ENCODE results near the gene MDFI.

Gene MDFI

GRCh38 chr6:41596807-41597206, 41.5 kb upstream of the MDFI start:
- no peak for TF ChIP-seq CTCF (IDR thresholded peaks at IDR 0.05; ENCODE audit: borderline replicate concordance, control extremely low read depth, extremely low read depth, insufficient read depth, missing control alignments)
- no peak for DNase-seq (ENCODE audit: low spot score)
- in situ Hi-C loops (cut with MboI; ENCODE audit: low sequenced_read_pairs, unreplicated experiment), result no loop called here

- in situ Hi-C loops (cut with MboI; ENCODE audit: low sequenced_read_pairs, unreplicated experiment), result no loop called here
- DNase-seq (ENCODE audit: low spot score), result no peak
- no peak for TF ChIP-seq CTCF (IDR thresholded peaks at IDR 0.05; ENCODE audit: borderline replicate concordance, control extremely low read depth, extremely low read depth, insufficient read depth, missing control alignments)
Observed at GRCh38 chr6:41597246-41598000, 40.8 kb upstream of the MDFI start.

GRCh38 chr6:41598670-41599014, 39.6 kb upstream of the MDFI start:
- TF ChIP-seq CTCF (IDR thresholded peaks at IDR 0.05; ENCODE audit: borderline replicate concordance, control extremely low read depth, extremely low read depth, insufficient read depth, missing control alignments), result no peak
- no peak for DNase-seq (ENCODE audit: low spot score)
- in situ Hi-C loops (cut with MboI; ENCODE audit: low sequenced_read_pairs, unreplicated experiment), result no loop called here

GRCh38 chr6:41599015-41599851, 39.0 kb upstream of the MDFI start:
- no peak for DNase-seq (ENCODE audit: low spot score)
- in situ Hi-C loops (cut with MboI; ENCODE audit: low sequenced_read_pairs, unreplicated experiment), result no loop called here
- no peak for TF ChIP-seq CTCF (IDR thresholded peaks at IDR 0.05; ENCODE audit: borderline replicate concordance, control extremely low read depth, extremely low read depth, insufficient read depth, missing control alignments)

- DNase-seq (ENCODE audit: low spot score), result no peak
- in situ Hi-C loops (cut with MboI; ENCODE audit: low sequenced_read_pairs, unreplicated experiment), result loop anchor here (10.0 kb wide), 1 partner anchor 155 kb away; no protein-coding TSS in a partner anchor
- no peak for TF ChIP-seq CTCF (IDR thresholded peaks at IDR 0.05; ENCODE audit: borderline replicate concordance, control extremely low read depth, extremely low read depth, insufficient read depth, missing control alignments)
Observed at GRCh38 chr6:41599852-41600445, 38.3 kb upstream of the MDFI start.

- TF ChIP-seq CTCF (IDR thresholded peaks at IDR 0.05; ENCODE audit: borderline replicate concordance, control extremely low read depth, extremely low read depth, insufficient read depth, missing control alignments), result no peak
- in situ Hi-C loops (cut with MboI; ENCODE audit: low sequenced_read_pairs, unreplicated experiment), result loop anchor here (10.0 kb wide), 1 partner anchor 154 kb away; no protein-coding TSS in a partner anchor
- DNase-seq (ENCODE audit: low spot score), result no peak
Observed at GRCh38 chr6:41600499-41601247, 37.6 kb upstream of the MDFI start.
